Frontal cortex (tissue), 4 donors: ENCODE data around the gene SAP130. TPM values are rescaled to one million over a fixed set of nuclear protein-coding genes. Genes with fewer than 3 reads are reported as not detected.

Source experiments
- DNase-seq, 2 donors: peaks; one replicate each; pipeline ENCODE4 v3.0.0; 2012; ENCODE audit warnings: low spot score in 2 of 2
- FAIRE-seq: peaks from 2 replicates; lab custom pipeline; 2012; peaks lifted over from hg19 to GRCh38; lab: Jason Lieb, UNC
- total RNA-seq: library from RNA; depleted of rRNA; stranded (reverse); fragments of >200 nt; gene quantifications from one replicate; pipeline ENCODE4 v1.2.3, GENCODE V29; 2014
- donor health status: control.
- donor health status: control.
- donor health status: control.

SAP130 gene
- total RNA-seq: 4.9 TPM

GRCh38 chr2:128027801-128028667 is at the start of gene SAP130:
TSS of gene SAP130 (minus strand) at chr2:128028059. CDS start at chr2:128026292, 1,767 bp downstream.
- peak; percentile 96 to 98 for DNase-seq
- FAIRE-seq: no peak

GRCh38 chr2:128076461-128077106 is 48.7 kb upstream of the SAP130 start:
- FAIRE-seq (no peak), DNase-seq (no peak)

DNA sequence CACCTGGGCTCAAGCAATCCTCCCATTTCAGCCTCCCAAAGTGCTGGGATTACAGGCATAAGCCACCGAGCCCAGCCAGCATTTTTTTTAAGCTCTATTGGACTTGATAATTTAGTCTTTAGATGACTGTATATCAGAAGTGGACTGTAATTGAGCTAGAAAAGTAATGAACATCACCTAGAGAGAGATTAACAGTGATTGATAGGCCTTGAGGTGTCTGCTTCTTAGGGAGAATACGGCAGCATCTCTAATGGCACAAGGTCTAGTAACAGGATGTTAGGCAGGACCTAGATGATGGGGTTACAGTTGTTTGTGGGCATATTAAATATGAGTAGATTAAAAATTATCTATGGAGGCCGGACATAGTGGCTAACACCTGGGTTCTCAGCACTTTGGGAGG is 45.4 kb upstream of the SAP130 start:
- no peak for FAIRE-seq
- DNase-seq: no peak

GRCh38 chr2:128069769-128070168 is 41.9 kb upstream of the SAP130 start:
- no peak for DNase-seq

GRCh38 chr2:128064353-128064752 is 36.5 kb upstream of the SAP130 start:
- DNase-seq: no peak
- no peak for FAIRE-seq

More at GRCh38 chr2:128069769-128070168, 41.9 kb upstream of the SAP130 start:
- no peak for FAIRE-seq

GRCh38 chr2:128062571-128062970 is 34.7 kb upstream of the SAP130 start:
- no peak for FAIRE-seq
- DNase-seq: no peak

GRCh38 chr2:128058114-128058513 is 30.3 kb upstream of the SAP130 start:
- no peak for FAIRE-seq
- DNase-seq: no peak

DNA sequence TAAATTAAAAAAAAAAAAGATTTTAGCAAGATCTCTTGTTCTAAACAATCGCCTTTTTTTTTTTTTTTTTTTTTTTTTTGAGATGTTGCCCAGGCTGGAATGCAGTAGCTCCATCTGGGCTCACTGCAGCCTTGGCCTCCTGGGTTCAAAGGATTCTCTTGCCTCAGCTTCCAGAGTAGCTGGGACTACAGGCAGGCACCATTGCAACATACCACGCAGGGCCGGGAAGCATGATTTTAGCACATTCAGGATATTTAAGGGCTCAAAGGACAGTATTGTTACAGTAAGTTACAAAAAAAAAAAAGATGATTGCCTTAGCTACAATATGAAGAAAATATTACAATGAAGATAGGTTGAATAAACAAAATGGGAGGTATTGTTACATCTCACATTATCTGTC is 29.5 kb upstream of the SAP130 start:
- no peak for DNase-seq
- FAIRE-seq: no peak

DNA sequence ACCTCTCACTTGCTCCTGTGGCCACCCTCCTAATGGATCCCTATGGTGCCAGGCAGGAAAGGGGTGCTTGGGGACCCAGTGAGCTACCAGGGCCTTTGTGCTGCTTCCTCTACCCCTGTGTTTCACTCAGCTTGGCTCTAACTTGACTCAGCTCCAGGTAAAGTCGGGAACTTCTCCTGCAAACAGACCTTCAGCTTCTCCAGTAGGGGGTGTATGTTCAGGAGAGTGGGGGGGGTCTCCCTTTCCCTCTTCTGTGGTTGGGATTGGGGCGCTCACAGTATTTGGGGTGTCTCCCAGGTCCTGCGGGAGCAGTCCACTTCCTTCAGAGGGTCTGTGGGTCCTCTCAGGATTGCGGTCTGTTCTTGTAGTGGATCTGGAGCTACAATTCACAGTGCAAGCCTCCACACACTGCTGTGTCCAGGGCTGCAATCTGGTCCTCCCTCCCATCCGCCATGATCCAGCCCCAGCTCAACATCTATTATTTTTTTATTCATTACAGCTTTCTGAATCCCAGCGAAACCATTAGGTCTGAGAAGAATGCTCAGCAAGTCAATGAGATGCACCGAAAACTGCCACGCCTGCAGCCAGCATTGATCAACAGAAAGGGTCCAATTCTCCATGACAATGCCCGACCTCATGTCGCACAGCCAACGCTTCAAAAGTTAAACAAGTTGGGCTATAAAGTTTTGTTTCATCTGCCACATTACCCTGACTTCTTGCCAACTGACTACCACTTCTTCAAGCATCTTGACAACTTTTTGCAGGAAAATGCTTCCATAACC is 26.4 kb upstream of the SAP130 start:
- DNase-seq (no peak), FAIRE-seq (no peak)

- DNase-seq (no peak), FAIRE-seq (no peak)
Measured at GRCh38 chr2:128053331-128053730, 25.5 kb upstream of the SAP130 start.

GRCh38 chr2:128043041-128043440 is 15.2 kb upstream of the SAP130 start:
- DNase-seq (no peak), FAIRE-seq (no peak)

DNA sequence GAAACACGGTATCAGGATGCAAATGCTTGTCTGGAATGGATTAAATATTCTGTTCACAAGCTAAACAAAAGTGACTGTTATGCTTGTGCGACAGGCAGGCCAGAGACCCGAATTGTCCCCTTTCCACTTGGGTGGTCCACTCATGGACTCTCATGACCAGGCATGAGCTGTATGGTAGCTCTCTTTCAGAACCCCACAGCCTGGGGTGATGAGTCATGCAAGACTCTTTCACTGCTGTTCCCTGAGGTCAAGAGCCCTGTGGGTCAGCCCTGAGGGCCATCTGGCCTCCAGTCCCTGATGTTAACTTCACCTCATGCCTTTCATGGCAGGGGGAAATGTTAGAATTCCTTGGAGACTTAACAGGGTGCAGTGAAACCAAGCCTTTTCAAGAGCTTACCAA is 13.7 kb upstream of the SAP130 start:
- DNase-seq (no peak), FAIRE-seq (no peak)

DNA sequence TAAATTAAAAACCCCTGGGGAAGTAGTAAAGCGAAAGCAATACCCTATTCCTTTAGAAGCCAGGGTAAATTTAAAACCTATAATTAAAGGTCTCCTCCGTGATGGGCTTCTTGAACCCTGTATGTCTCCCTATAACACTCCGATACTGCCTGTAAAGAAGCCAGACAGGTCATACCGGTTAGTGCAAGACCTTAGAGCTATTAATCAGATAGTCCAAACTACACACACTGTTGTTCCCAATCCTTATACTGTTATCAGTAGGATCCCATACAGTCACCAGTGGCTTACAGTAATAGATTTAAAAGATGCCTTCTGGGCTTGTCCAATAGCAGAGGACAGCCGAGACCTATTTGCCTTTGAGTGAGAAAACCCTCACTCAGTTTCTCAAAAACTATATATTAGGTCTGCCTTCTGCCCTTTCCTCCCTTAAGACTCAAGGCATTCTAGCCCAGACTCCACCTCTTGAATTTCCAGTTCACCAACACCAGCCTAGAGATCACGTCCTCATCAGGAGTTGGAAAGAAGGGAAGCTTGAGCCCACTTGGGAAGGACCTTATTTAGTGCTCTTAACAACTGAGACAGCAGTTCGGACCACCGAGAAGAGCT is 12.4 kb upstream of the SAP130 start:
- no peak for DNase-seq
- FAIRE-seq: no peak

DNA sequence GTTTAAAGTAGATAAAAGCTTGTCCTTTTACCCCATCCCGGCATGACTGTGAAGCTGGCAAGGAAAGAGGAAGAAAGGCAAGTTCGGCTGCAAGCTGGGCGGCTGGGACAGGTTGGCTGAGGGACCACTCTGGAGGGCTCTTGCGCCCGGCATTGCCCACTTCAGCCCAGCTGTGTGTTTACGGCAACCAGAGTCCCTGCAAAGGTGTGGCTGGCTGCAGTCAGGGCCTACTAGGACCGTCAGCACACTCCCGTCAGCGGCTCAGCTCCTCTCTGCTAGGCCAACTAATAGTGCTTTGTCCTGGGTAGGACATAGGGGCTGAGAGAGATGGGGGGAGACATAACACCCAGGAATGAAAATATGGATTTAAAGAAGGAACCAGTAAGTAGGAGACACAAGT is 11.7 kb upstream of the SAP130 start:
- no peak for DNase-seq
- no peak for FAIRE-seq

DNA sequence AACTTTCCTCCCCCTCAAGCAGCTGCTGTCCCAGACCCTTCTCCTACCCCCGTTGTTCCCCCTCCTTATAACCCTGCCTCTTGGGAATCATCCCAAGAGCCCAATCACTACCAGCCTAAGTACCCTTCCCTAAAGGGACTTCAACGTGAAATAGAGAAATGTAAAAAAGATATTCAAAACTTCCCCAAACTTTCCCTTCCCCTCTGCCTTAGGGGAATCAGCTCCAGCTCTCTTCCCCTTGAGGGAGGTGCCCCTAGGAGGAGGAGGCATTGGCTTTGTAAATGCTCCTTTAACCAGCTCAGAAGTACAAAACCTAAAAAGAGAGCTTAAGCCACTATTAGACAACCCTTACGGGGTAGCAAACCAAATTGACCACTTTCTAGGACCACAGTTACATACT is 10.6 kb upstream of the SAP130 start:
- DNase-seq: no peak
- no peak for FAIRE-seq

GRCh38 chr2:128037649-128038048 is 9.8 kb upstream of the SAP130 start:
- DNase-seq (no peak), FAIRE-seq (no peak)

- no peak for FAIRE-seq
- DNase-seq: no peak
Measured at GRCh38 chr2:128036748-128037607, 9.1 kb upstream of the SAP130 start.

GRCh38 chr2:128032092-128032491 is 4.2 kb upstream of the SAP130 start:
- DNase-seq (no peak), FAIRE-seq (no peak)

- no peak for DNase-seq
- no peak for FAIRE-seq
Measured at GRCh38 chr2:128028668-128029054, 802 bp upstream of the SAP130 start.
